Vagina (tissue), 2 donors: Measurements from ENCODE around the gene SHANK3. TPM values are rescaled to one million over a fixed set of nuclear protein-coding genes. Genes with fewer than 3 reads are reported as not detected.

Source experiments
- DNase-seq, 2 donors: peaks; one replicate each; pipeline ENCODE4 v3.0.0-alpha.2; 2017; ENCODE audit errors: extremely low spot score in 2 of 2
- H3K27ac ChIP-seq: fragments of 200-600 bp; sonication (generic); one replicate; pipeline ENCODE4 v1.5.1; 2019
- H3K27me3 ChIP-seq: fragments of 200-600 bp; sonication (generic); one replicate; pipeline ENCODE4 v1.5.1; 2019
- H3K36me3 ChIP-seq, 2 donors: fragments of 200-600 bp; sonication (generic); one replicate each; pipeline ENCODE4 v1.5.1; 2017 to 2019
- H3K4me1 ChIP-seq: fragments of 200-600 bp; sonication (generic); one replicate; pipeline ENCODE4 v1.5.1; 2019
- H3K4me3 ChIP-seq, 2 donors: fragments of 200-600 bp; sonication (generic); 1 replicate in 1 of 2; 2 replicates in 1 of 2; pipeline ENCODE4 v1.5.1; 2016 to 2019
- H3K9me3 ChIP-seq: fragments of 200-600 bp; sonication (generic); one replicate; pipeline ENCODE4 v1.5.1; 2019
- CTCF ChIP-seq, 3 experiments: fragments of 450-650 bp in 2 of 3; fragments of 200-600 bp in 1 of 3; sonication (generic) in 1 of 3; IDR thresholded peaks; one replicate each; pipeline ENCODE4 v1.5.1; 2017 to 2019; ENCODE audit warnings: antibody characterized with exemption in 3 of 3, mild to moderate bottlenecking in 2 of 3, moderate library complexity in 2 of 3
- POLR2A ChIP-seq, 2 donors: fragments of 450-650 bp; IDR thresholded peaks; one replicate each; pipeline ENCODE4 v1.6.1; 2017; ENCODE audit warnings: antibody characterized with exemption in 2 of 2, mild to moderate bottlenecking in 2 of 2, moderate library complexity in 2 of 2
- POLR2AphosphoS5 ChIP-seq, 2 donors: sonication (generic); formaldehyde crosslinking; IDR thresholded peaks; one replicate each; pipeline ENCODE4 v1.9.0; 2017; ENCODE audit warnings: antibody characterized with exemption in 2 of 2, mild to moderate bottlenecking in 2 of 2, low read depth in 1 of 2; ENCODE audit not compliant: insufficient read depth in 1 of 2
- intact Hi-C: fragments of 100-400 bp; cut with DNase I; formaldehyde crosslinking; loops from one replicate; pipeline ENCODE4 v1.15.1; 2023
- total RNA-seq: library from RNA; depleted of rRNA; stranded (reverse); fragments of >200 nt; gene quantifications from one replicate; pipeline ENCODE4 v1.2.3, GENCODE V29; 2016

SHANK3 gene
- total RNA-seq, 1 donor from 2014 or later: 20.4 TPM

- H3K9me3 ChIP-seq: no peaks in the 10 kb centered on the region
- H3K4me3 ChIP-seq: no peak overlapping the region
- no peaks in the 10 kb centered on the region for H3K27me3 ChIP-seq
- H3K4me1 ChIP-seq: no peaks in the 10 kb centered on the region
- TF ChIP-seq POLR2AphosphoS5 (IDR thresholded peaks at IDR 0.05; ENCODE audit: insufficient read depth in 1 of 2, low read depth in 1 of 2) (no peak), POLR2A (IDR thresholded peaks at IDR 0.05) (no peak), CTCF (IDR thresholded peaks at IDR 0.05) (no peak)
- H3K36me3 ChIP-seq: no peaks in the 10 kb centered on the region
- H3K27ac ChIP-seq: no peak overlapping the region
- DNase-seq: no peak
- intact Hi-C loops: no loop called here
These were observed 11.4 kb downstream of the SHANK3 start for GRCh38 chr22:50683994-50684371.

DNA sequence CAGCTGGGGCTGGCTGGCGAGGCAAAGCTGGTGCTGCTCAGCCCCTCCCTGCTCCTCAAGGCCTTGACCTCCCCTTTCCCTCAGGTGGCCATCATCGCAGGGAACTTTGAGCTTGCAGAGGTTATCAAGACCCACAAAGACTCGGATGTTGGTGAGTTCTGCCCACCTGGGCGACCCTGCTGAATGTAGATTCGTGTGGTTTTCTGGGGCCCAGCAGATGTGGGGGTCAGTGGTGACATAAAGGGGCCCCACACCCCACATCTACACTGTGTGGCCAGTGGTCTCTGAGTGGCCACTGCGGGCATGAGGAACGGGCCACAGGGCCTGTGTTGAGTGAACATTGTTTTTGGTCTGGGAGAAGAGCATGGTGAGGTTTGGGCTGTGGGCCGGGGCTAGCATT is 11.9 kb downstream of the SHANK3 start:
- H3K27ac ChIP-seq: no peak overlapping the region
- no peaks in the 10 kb centered on the region for H3K9me3 ChIP-seq
- no peaks in the 10 kb centered on the region for H3K4me1 ChIP-seq
- intact Hi-C loops: no loop called here
- H3K36me3 ChIP-seq: no peaks in the 10 kb centered on the region
- no peaks in the 10 kb centered on the region for H3K27me3 ChIP-seq
- H3K4me3 ChIP-seq: no peak overlapping the region
- DNase-seq: peak in 1 of 2 donors; percentile 79
- TF ChIP-seq POLR2AphosphoS5 (IDR thresholded peaks at IDR 0.05; ENCODE audit: insufficient read depth in 1 of 2, low read depth in 1 of 2) (no peak), CTCF (IDR thresholded peaks at IDR 0.05) (no peak), POLR2A (IDR thresholded peaks at IDR 0.05) (no peak)

GRCh38 chr22:50684986-50685385 is 12.4 kb downstream of the SHANK3 start:
- H3K4me1 ChIP-seq: no peaks in the 10 kb centered on the region
- TF ChIP-seq CTCF (IDR thresholded peaks at IDR 0.05): no peak
- TF ChIP-seq POLR2A (IDR thresholded peaks at IDR 0.05): no peak
- TF ChIP-seq POLR2AphosphoS5 (IDR thresholded peaks at IDR 0.05; ENCODE audit: insufficient read depth in 1 of 2, low read depth in 1 of 2): no peak
- intact Hi-C loops: no loop called here
- H3K27me3 ChIP-seq: no peaks in the 10 kb centered on the region
- no peak for DNase-seq
- H3K4me3 ChIP-seq: no peak overlapping the region
- H3K9me3 ChIP-seq: no peaks in the 10 kb centered on the region
- H3K27ac ChIP-seq: no peak overlapping the region
- H3K36me3 ChIP-seq: no peaks in the 10 kb centered on the region

DNA sequence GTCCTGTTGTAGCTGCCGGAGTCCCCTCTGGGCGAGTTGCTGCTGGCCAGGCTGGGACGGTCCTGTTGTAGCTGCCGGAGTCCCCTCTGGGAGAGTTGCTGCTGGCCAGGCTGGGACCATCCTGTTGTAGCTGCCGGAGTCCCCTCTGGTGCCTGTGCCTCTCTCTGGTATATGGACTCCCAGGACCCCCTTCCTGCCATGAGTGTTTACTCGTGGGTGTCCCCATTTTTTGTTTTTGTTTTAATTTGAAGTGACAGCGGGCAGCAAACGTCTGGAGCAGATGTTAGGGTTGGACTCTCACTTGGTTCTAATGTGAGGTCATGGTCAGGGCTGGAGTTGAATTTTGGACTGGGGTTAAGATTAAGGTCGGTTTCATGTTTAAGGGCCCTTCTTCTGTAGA is 14.2 kb downstream of the SHANK3 start:
- H3K36me3 ChIP-seq: no peaks in the 10 kb centered on the region
- no peaks in the 10 kb centered on the region for H3K9me3 ChIP-seq
- H3K4me3 ChIP-seq: no peak overlapping the region
- peak in 1 of 2 donors; percentile 46 for DNase-seq
- H3K4me1 ChIP-seq: no peaks in the 10 kb centered on the region
- intact Hi-C loops: no loop called here
- no peak overlapping the region for H3K27ac ChIP-seq
- no peaks in the 10 kb centered on the region for H3K27me3 ChIP-seq
- TF ChIP-seq POLR2A (IDR thresholded peaks at IDR 0.05) (no peak), CTCF (IDR thresholded peaks at IDR 0.05) (no peak), POLR2AphosphoS5 (IDR thresholded peaks at IDR 0.05; ENCODE audit: insufficient read depth in 1 of 2, low read depth in 1 of 2) (no peak)

- TF ChIP-seq CTCF (IDR thresholded peaks at IDR 0.05): no peak
- TF ChIP-seq POLR2AphosphoS5 (IDR thresholded peaks at IDR 0.05; ENCODE audit: insufficient read depth in 1 of 2, low read depth in 1 of 2): no peak
- TF ChIP-seq POLR2A (IDR thresholded peaks at IDR 0.05): no peak
- peak in 1 of 2 donors; percentile 85 for DNase-seq
- intact Hi-C loops: no loop called here
These were observed 15.2 kb downstream of the SHANK3 start for GRCh38 chr22:50687829-50688228.

More at GRCh38 chr22:50687829-50688228, 15.2 kb downstream of the SHANK3 start:
- Histone ChIP-seq H3K9me3 (no peaks in the 10 kb centered on the region), H3K4me1 (no peaks in the 10 kb centered on the region), H3K27me3 (no peaks in the 10 kb centered on the region), H3K36me3 (no peaks in the 10 kb centered on the region), H3K27ac (no peak overlapping the region), H3K4me3 (no peak overlapping the region)
